GM19395 (cell line): ENCODE measurements around the gene GAS2L3.
A peak's percentile ranks its signal among the peaks of the same experiment; 100 is the strongest.
"Not testable (repeated sequence)": the region's sequence is repeated elsewhere in the genome, so short reads cannot be mapped to it uniquely, and the experiment has no call there.

Experiments
- ATAC-seq: cut with Tn5 transposase; IDR thresholded peaks from one replicate; pipeline ENCODE4 v1.9.1; 2021; ENCODE audit warnings: mild to moderate bottlenecking, moderate library complexity; ENCODE audit not compliant: unreplicated experiment

The GAS2L3 gene

DNA sequence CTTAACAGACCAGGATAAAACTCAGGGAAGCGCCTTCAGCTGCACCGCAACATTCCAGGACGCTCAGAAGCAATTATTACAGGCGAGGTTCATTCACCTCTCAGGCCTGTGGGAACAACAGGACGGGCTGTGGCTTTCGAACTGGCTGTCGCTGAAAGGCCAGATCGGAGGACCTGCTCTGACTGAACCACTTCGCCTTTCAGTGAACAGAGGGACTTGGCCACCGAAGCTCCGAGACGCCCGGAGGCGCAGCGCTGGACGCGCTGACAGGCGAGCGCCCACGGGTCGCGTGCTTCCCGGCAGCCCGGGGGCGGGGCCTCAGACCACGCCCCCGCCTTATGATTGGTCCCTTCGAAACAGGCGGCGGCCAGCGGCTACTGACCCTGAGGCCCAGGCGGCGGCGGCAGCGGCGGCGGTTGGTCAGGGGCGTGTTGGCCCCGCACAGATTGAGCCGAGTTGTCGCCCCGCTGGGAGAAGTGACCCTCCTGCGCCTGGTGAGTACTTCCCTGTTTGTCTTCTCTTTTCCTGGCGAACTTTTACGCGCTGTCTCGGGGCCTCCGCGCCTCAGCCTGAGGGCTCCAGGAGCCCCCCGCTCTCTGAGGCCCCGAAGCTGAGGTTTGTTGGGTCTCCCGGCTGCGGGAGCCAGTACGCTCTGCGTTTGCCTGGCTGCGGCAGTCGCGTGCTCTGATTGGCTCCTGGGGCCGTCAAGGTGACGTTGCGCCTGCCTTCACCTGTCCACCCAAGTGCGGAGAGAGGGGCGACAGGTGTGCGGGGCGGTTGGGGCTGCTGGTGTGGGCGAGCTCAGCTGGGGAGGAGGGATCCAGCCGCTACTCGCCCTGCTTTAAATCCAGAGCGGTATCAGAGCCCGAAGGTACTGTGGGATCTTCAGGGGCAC is at the start of gene GAS2L3:
Gene GAS2L3 (plus strand): TSS at position 393 of the 895 bp plus-strand sequence. CDS start 21,221 bp downstream, outside the sequence.
- peak; percentile 97 for ATAC-seq

DNA sequence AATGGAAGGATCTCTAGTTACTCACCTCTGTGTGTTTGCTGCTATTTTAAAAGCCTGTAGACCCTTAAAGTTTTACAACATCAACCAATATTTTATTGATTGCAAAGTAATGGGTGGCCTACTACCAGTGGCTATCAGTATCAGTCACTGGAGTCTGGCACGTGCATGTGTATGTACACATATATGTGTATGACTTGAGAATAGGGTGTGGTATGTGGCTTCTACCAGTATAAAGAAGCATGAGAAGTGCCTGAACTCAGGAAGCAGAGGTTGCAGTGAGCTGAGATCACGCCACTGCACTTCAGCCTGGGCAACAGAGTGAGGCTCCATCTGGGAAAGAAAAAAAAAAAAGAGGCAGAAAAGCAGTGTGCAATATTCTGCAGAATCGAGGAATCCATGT is 45.5 kb upstream of the GAS2L3 start:
- ATAC-seq = no peak

DNA sequence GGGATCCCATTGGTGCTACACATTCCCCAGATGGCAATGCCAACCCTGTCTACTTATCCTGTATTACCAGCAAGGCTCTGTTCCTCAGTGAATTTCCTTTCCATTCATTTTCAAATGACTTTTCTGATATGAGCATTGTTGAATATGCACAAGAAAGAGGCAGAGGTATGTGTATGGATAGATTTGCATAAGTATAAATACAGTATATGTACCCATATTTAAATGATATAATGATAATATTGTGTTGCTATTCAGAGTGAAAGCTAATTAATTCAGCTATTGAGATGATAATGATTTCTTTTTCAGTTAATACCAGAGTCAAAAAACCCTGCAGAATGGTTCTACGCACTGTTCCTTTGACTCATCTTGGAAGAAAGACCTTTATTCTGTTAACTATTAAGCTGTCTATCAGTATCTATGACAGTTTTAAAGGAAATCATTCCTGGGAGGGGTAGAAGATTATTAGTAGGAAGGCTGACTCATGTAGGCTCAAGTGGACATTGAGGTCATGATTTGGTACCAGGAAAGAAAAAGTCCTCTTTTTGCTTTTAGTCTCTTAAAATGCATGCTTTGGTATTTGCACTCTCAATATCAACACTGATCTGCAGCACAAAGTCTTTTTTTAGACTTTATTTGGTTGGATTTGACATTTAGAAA is 44.9 kb upstream of the GAS2L3 start:
- no peak for ATAC-seq

DNA sequence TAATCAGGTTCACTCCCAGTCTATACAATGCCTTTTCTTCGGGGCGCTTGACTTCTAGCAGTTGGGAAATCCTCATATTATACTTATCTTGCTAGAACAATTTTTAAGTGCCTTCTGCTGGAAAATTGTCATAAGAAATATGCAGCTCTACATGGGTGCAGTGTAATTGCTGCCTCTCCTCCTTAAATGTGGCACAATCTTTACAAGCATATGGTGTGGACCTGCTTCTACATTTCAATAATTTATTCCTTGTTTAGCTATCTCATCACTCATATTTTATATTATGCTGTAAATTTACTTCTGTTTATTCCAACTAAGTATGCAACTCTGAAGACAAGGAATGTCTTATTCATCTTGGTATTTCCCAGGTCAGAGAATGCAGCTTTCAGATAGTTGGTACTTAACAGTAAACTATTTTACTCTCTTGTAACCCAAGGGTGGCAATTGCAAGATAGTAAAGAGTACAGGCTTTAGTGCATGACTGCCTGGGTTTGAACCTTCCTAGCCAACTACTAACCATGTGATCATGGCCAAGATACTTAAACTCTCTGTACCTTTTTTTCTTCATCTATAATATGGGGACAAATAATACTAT is 43.6 kb upstream of the GAS2L3 start:
- ATAC-seq = no peak

DNA sequence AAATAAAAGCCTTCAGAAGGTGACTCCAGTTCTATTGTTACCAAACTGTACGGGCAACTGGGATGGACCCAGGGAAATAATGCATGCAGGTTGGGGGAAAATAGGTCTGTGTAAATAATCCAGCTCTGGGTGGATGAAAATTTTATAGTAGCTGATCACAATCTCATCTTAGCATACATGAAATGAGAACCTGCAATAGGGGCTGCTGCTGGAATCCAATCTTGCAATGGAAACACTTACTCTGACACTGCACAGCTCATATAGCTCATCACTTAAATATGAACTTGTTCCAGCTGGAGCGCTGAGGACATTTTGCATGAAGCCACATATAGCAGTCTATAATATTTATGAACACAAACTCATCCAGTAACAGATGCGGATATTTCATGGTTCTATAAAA is 40.1 kb upstream of the GAS2L3 start:
- ATAC-seq = no peak

DNA sequence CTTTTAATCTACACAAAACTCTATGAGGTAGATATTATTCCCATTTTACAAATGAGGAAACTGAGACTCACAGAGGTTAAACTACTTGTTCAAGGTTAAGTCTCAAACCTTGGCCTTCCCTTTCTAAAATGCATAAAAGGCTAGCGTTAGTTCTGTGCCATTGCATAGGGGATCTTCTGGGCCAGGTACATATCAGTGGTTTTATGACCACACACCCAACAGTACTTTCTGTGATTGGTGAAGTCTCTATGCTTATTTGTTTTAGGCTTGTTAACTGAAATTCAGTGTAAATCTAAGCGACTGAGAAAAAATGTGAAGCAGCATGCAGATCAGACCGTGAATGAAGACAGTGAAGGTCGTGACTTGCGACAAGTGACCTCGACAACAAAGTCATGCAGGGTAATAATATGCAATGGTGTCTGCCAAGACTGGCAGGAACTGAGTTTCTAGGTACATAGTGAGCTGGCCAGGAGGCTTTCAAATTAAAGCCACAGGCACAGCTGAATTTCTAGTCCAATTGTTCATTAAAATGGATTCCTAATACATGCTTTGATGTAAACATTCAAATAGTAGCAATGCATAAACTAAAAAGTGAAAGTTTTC is 38.8 kb upstream of the GAS2L3 start:
- no peak for ATAC-seq

DNA sequence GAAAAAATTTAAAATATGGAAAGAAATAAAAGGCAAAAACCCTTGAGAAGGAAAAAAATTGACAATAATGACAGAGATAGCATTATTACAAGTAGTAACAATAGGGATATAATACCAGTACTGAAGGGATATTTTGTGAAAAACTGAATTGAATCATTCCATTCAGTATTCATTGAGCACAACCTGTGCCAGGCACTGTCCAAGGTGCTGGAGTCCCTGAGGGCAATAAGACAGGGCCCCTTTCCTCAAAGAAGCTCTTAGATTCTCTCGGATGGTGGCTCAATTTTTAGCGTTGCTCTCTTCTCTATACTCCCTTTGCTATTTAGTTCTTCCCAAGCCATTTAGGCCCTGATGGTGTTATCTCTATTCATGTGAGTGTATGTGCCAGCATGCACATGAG is 34.3 kb upstream of the GAS2L3 start:
- ATAC-seq = no peak

DNA sequence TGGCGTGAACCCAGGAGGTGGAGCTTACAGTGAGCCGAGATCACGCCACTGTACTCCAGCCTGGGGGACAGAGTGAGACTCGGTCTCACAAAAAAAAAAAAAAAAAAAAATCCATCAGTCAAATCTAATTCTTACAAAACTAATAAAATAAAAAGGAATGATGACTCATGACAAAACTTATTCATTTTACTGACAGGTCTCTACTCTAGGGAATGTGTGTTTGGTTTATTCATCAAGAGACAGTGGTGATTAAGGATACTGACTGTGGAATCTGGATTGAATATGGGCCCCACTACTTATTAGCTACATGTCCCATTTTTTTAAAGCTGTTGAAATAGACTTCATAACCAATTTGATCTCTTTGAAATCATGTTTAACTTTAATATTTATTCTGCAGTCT is 29.3 kb upstream of the GAS2L3 start:
- ATAC-seq = no peak

DNA sequence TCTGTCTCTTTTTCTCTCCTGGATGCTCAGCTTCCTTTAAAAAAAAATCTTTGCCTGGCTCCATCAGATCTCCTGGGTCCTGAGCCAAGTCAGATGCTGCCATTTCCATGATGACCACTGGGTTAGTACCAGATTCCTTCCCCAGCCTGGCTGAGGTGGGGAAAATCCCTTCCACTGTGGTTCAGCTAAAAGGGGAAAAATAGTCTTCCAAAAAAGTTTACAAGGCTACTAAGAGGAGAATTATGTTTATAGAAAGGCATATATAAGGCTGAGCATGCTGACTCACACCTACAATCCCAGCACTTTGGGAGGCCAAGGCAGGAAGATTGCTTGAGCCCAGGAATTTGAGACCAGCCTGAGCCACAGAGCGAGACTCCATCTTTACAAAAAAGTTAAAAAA is 28.4 kb upstream of the GAS2L3 start:
- no peak for ATAC-seq

DNA sequence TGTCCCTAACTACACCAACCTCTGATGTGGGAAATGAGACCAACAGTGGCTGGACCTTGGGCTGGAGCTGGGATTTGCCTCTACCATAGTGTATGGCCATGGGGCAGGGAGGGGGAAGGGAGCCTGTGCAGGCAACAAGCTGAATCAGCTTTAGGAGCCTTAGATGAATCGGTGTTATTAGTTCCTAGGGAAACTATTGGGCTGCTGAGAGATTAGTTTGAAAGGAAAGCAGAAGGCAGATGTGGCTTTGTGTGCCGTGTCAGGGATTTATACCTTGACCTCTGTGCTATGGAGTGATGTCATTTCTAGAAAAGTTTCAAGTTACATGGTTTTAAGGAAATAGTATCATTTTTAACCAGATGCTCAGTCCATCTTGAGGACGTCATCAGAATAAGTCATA is 19.5 kb upstream of the GAS2L3 start:
- ATAC-seq = no peak

DNA sequence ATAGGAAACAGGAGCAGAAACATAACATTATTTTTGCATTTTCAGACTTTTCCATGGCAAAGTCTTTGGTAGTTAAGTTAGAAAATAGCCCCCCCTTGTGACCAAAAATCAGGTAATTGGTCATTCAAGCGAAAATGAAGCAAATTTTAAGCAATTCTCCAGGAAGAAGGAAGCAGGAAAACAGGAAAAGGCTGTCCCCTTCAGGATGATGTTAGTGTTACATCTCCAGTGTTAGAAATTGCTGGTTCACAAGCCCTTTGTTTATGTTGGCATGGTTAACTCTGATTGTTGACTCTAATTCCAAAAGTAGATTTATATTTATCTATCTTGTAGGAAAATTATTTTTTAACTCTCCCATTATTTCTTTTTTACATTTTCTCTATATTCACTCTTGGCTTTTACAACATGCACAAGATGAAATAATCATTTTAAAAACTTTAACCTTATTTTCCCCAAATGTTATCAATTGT is 18.8 kb upstream of the GAS2L3 start:
- ATAC-seq = no peak

DNA sequence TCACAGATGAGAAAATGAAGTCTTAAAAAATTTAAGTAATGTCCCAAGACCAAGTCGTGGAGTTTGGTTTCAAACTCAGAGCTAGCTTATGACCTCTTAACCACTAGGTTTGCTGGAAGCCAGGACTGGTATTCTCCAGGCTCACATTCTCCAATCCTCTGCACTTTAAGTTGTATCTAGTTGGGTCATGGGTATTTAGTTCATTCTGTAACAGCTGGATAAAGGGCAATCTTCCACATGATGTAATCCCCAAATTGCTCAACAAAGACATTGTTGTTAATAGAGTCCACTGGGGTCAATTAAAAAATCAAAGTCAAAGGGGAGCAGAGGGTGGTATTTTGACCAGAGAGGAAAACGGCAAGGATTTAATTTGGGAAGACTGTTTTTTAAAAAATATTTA is 17.8 kb upstream of the GAS2L3 start:
- no peak for ATAC-seq

DNA sequence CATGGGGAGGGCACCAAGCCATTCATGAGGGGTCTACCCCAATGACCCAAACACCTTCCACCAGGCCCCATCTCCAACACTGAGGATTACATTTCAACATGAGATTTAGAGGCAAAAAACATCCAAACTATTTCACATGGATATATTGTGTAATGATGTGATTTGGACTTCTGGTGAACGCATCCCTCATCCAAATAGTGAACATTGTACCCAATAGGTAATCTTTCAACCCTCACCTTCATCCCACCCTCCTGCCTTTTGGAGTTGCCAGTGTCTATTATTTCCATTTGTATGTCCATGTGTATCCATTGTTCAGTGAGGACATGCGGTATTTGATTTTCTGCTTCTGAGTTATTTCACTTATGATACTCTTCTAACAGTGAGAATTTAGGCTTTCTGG is 16.1 kb upstream of the GAS2L3 start:
- no peak for ATAC-seq

DNA sequence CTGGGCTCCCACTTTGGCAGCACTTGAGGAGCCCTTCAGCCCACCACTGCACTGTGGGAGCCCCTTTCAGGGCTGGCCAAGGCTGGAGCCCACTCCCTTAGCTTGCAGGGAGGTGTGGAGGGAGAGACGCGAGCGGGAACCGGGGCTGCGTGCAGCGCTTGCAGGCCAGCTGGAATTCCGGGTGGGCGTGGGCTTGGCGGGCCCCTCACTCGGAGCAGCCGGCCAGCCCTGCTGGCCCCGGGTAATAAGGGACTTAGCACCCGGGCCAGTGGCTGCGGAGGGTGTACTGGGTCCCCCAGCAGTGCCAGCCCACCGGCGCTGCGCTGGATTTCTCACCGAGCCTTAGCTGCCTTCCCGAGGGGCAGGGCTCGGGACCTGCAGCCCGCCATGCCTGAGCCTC is 14.2 kb upstream of the GAS2L3 start:
- not testable (repeated sequence) for ATAC-seq

DNA sequence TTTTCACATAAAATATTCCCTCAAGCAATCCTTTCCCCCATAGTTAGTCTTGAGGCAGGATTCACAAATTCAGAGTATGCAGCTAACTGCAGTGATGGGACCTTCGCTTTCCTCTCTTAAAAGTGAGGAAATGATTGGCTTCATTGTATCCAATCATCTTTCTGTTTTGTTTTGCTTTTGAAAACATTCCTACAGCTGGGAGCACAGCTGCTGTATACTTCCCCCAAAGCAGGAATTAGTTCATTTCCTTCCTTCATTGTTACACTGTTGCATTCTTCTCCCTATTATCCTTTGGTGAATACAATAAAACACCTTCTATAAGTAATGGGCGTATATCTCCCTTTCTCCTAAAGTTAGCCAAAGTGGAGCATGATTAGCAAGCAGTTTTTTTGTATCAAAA is 9.4 kb upstream of the GAS2L3 start:
- no peak for ATAC-seq

DNA sequence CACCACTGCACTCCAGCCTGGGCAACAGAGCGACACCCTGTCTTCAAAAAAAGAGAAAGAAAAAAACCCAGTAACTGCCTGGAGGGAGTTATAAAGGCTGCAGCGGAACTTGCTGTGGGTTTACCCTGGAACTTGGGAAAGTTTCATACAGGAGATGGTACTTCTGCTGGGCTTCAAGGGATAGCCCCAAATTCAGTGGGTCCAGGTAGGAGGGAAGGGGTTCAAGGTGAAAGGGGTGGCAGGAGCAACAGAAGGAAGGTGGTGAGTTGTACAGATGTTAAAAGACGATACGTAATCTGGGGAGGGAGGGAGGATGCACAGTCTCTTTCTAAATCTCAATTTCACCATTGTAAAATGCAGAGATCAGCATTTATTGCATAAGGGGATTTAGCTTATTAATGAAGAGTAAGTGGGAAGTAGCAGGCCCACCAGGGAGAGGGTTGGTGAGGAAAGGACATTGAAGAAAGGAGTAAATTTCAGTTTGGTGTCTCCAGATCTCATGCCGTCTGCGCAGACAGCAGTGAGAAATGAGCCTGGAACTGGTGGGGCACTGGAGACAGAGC is 8.5 kb upstream of the GAS2L3 start:
- no peak for ATAC-seq

DNA sequence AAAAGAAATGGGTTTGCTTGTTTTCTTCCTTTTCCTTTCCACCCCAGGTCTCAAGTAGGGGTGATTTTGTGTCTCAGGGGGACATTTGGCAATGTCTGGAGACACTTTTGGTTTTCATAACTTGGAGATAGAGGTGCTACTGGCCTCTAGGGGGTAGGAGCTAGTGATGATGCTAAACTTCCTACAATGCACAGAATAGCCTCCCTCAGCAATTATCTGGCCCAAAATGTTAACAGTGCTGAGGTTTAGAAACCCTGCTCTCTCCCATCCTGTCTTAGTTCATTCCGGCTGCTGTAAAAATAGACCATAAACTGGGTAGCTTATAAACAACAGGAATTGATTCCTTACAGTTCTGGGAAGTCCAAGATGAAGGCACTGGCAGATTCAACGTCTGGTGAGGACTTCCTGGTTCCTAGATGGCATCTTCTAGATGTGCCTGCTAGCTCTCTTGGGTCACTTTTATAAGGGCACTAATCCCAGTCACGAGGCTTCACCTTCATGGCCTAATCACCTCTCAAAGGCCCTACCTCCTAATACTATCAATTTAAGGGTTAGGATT is 7.4 kb upstream of the GAS2L3 start:
- ATAC-seq = no peak

DNA sequence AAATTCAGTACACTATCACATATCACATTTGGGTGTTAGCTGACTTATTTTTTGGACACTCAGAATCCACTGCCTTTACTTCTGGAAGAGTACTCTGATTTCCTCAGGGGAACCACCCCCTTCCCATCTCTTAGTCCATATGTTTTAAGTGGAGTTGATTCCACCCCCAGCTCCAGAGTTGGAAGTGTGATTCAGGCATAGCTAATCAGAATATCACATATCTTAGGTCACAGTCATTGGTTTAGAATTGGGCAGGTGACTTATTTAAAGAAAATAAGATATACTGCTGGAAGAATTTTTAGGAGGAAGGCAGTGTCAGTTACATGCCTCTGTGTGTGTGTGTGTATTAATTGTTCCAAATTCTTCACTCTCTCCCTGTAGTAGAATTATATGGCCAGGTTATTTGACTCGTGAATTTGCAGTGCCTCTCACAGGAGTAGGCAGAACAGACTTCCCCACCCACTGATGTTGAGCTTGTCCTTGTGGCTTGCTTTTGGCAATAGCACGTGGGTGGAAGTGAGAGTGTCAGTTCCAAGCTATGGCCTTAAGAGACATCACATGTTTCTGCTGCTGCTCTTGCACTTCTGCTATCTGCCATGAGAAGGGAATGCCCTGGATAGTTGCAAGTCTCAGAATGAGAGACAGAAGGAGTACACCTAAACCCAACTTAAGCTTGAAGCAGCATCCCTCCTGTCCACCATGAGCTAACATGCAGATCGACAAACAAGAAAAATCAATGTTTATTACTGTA is 6.4 kb upstream of the GAS2L3 start:
- peak; percentile 98 for ATAC-seq

DNA sequence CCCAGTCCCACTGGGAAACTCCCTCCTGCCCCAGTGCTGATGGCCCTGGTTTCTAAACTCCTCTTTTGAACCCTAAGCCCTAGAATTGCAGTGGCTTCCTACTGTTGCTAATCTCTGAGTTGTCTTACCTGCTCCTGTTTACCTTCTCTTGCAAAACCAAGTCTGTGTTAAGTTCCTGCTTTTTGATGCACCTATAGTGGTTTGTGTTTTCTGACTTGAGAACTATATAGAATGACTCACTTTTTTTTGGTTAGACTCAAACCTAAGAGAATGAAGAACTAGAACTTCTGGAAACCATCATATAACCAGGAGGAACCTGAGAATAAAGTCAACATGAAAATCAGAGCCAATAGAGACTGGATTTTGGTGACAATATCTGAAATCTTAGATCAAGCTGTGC is 5.5 kb upstream of the GAS2L3 start:
- peak; percentile 38 for ATAC-seq

DNA sequence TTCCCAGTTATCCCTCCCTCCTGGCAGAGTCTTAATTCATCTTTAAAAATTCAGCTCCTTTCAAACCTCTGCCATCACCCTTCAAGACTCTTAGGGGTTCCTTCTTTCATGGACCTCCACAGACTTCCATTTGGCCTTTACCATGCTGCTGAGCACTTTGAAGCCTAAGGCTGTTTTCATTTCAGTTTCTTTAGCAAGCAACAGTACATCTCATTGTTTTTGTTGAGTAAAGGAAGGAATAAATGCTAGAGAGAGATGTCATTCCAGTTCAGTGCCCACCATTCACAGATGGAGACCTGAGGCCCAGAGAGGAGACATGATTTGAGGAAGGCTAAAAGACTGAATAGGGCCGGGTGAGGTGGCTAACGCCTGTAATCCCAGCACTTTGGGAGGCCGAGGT is 1.3 kb upstream of the GAS2L3 start:
- ATAC-seq = no peak
